ENCODE data around the gene BCO2. TPM values are rescaled to one million over a fixed set of nuclear protein-coding genes. Genes with fewer than 3 reads are reported as not detected.

Gene BCO2
- total RNA-seq, 4 donors from 2014 or later, result 2.7 to 17.0 (median 9.5) TPM

- Histone ChIP-seq H3K36me3 (no peaks in the 10 kb centered on the region), H3K27me3 (no peaks in the 10 kb centered on the region), H3K9me3 (no peaks in the 10 kb centered on the region), H3K27ac (no peak overlapping the region), H3K4me3 (no peak overlapping the region), H3K4me1 (peaks cover 0 to 3% (median 0%) of the 10 kb centered on the region in 3 donors)
- no peak for DNase-seq
- no peak for TF ChIP-seq CTCF (IDR thresholded peaks at IDR 0.05)
- WGBS, 2 donors, result 67 to 73% methylated on average over 2 of the region's 2 CpGs
- intact Hi-C loops (cut with DNase I), result no loop called here
Observed at GRCh38 chr11:112248201-112248600, 72.9 kb downstream of the BCO2 start.

- intact Hi-C loops (cut with DNase I), result no loop called here
- Histone ChIP-seq H3K36me3 (no peaks in the 10 kb centered on the region), H3K4me3 (no peak overlapping the region), H3K27ac (no peak overlapping the region), H3K9me3 (no peaks in the 10 kb centered on the region), H3K4me1 (peaks cover 0 to 3% (median 0%) of the 10 kb centered on the region in 3 donors), H3K27me3 (no peaks in the 10 kb centered on the region)
- TF ChIP-seq CTCF (IDR thresholded peaks at IDR 0.05) (no peak), POLR2A (IDR thresholded peaks at IDR 0.05) (no peak)
- WGBS, 2 donors, result 56 to 68% methylated on average over 8 of the region's 8 CpGs
- no peak for DNase-seq
Observed at GRCh38 chr11:112249871-112250610, 74.7 kb downstream of the BCO2 start.

GRCh38 chr11:112253605-112254242, 78.4 kb downstream of the BCO2 start:
- Histone ChIP-seq H3K36me3 (no peaks in the 10 kb centered on the region), H3K4me3 (no peak overlapping the region), H3K27ac (no peak overlapping the region), H3K9me3 (no peaks in the 10 kb centered on the region), H3K27me3 (no peaks in the 10 kb centered on the region), H3K4me1 (peaks cover 0 to 3% (median 0%) of the 10 kb centered on the region in 3 donors)
- DNase-seq, result no peak
- WGBS, 2 donors, result 97 to 100% methylated on average over 2 to 3 of the region's 3 CpGs
- TF ChIP-seq POLR2A (IDR thresholded peaks at IDR 0.05), result no peak
- no peak for TF ChIP-seq CTCF (IDR thresholded peaks at IDR 0.05)
- intact Hi-C loops (cut with DNase I), result no loop called here

GRCh38 chr11:112255067-112255720, 79.9 kb downstream of the BCO2 start:
- Histone ChIP-seq H3K27ac (no peak overlapping the region), H3K27me3 (no peaks in the 10 kb centered on the region), H3K4me1 (no peaks in the 10 kb centered on the region), H3K4me3 (no peak overlapping the region), H3K36me3 (no peaks in the 10 kb centered on the region), H3K9me3 (no peaks in the 10 kb centered on the region)
- WGBS, 2 donors, result 67 to 69% methylated on average over 14 to 15 of the region's 15 CpGs
- DNase-seq, result no peak
- TF ChIP-seq POLR2A (IDR thresholded peaks at IDR 0.05) (no peak), CTCF (IDR thresholded peaks at IDR 0.05) (no peak)
- intact Hi-C loops (cut with DNase I), result no loop called here

GRCh38 chr11:112260490-112260889, 85.2 kb downstream of the BCO2 start, which contains the start of gene PLET1:
Gene PLET1, minus strand, starts transcription at chr11:112260860. Its CDS starts 271 bp downstream, at chr11:112260589.
- 74 to 75% methylated on average over 2 of the region's 2 CpGs for WGBS, 2 donors
- intact Hi-C loops (cut with DNase I), result no loop called here
- Histone ChIP-seq H3K9me3 (no peaks in the 10 kb centered on the region), H3K27me3 (no peaks in the 10 kb centered on the region), H3K27ac (no peak within 1 kb of the TSS), H3K4me3 (no peak within 1 kb of the TSS), H3K4me1 (no peaks in the 10 kb centered on the region), H3K36me3 (no peaks in the 10 kb centered on the region)
- TF ChIP-seq POLR2A (IDR thresholded peaks at IDR 0.05) (no peak), CTCF (IDR thresholded peaks at IDR 0.05) (no peak)
- no peak for DNase-seq

All from esophagus squamous epithelium (tissue), 5 donors.